ENCODE data around the gene DAP. TPM values are rescaled to one million over a fixed set of nuclear protein-coding genes. Genes with fewer than 3 reads are reported as not detected.

Gene DAP
- total and polyA plus RNA-seq, 4 donors: 36.6 to 122 (median 101) TPM

GRCh38 chr5:10644192-10644591, 116.8 kb downstream of the DAP start:
- no peaks in the 10 kb centered on the region for H3K27me3 ChIP-seq (ENCODE audit: control insufficient read depth in 4 of 4, insufficient read depth in 4 of 4, low read length in 3 of 4)
- no peak for TF ChIP-seq YY1 (IDR thresholded peaks at IDR 0.05)
- TF ChIP-seq CTCF (IDR thresholded peaks at IDR 0.05; ENCODE audit: low read depth, low read length, missing input control): no peak
- TF ChIP-seq SP1 (IDR thresholded peaks at IDR 0.05): no peak
- no peak for TF ChIP-seq MAX (IDR thresholded peaks at IDR 0.05)
- no peak for TF ChIP-seq HNF4G (IDR thresholded peaks at IDR 0.05)
- TF ChIP-seq REST (IDR thresholded peaks at IDR 0.05): no peak
- TF ChIP-seq JUND (IDR thresholded peaks at IDR 0.05): no peak
- TF ChIP-seq HNF4A (conservative IDR thresholded peaks at IDR 0.05): no peak
- no peak for TF ChIP-seq EGR1 (IDR thresholded peaks at IDR 0.05; ENCODE audit: low read depth in 2 of 2)
- TF ChIP-seq ATF3 (IDR thresholded peaks at IDR 0.05): no peak
- TF ChIP-seq RXRA (IDR thresholded peaks at IDR 0.05): no peak
- no peak overlapping the region for H3K4me3 ChIP-seq (ENCODE audit: low read depth in 1 of 3, low read length in 3 of 3)
- no peak overlapping the region for H3K9ac ChIP-seq (ENCODE audit: low read depth in 1 of 2, low read length in 2 of 2)
- H3K9me3 ChIP-seq (ENCODE audit: control insufficient read depth in 4 of 4, low read length in 3 of 4): peaks cover 0 to 3% (median 0%) of the 10 kb centered on the region in 4 donors
- no peak overlapping the region for H3K27ac ChIP-seq (ENCODE audit: low read depth in 1 of 2, low read length in 2 of 2)
- WGBS: 77% methylated on average over 9 of the region's 9 CpGs
- no peak for DNase-seq (ENCODE audit: low spot score)
- no peaks in the 10 kb centered on the region for H3K36me3 ChIP-seq (ENCODE audit: control insufficient read depth in 4 of 4, insufficient read depth in 3 of 4, low read depth in 1 of 4, low read length in 3 of 4)
- peaks cover 0 to under 1% (median 0%) of the 10 kb centered on the region in 4 donors for H3K4me1 ChIP-seq (ENCODE audit: control insufficient read depth in 4 of 4, insufficient read depth in 4 of 4, low read length in 3 of 4)

GRCh38 chr5:10642367-10642766, 118.7 kb downstream of the DAP start:
- Histone ChIP-seq H3K9ac (ENCODE audit: low read depth in 1 of 2, low read length in 2 of 2) (no peak overlapping the region), H3K36me3 (ENCODE audit: control insufficient read depth in 4 of 4, insufficient read depth in 3 of 4, low read depth in 1 of 4, low read length in 3 of 4) (no peaks in the 10 kb centered on the region), H3K27me3 (ENCODE audit: control insufficient read depth in 4 of 4, insufficient read depth in 4 of 4, low read length in 3 of 4) (no peaks in the 10 kb centered on the region), H3K4me1 (ENCODE audit: control insufficient read depth in 4 of 4, insufficient read depth in 4 of 4, low read length in 3 of 4) (no peaks in the 10 kb centered on the region), H3K4me3 (ENCODE audit: low read depth in 1 of 3, low read length in 3 of 3) (no peak overlapping the region), H3K9me3 (ENCODE audit: control insufficient read depth in 4 of 4, low read length in 3 of 4) (peaks cover 0 to 3% (median 0%) of the 10 kb centered on the region in 4 donors), H3K27ac (ENCODE audit: low read depth in 1 of 2, low read length in 2 of 2) (no peak overlapping the region)
- WGBS: 78% methylated on average over 7 of the region's 7 CpGs
- no peak for DNase-seq (ENCODE audit: low spot score)
- TF ChIP-seq TAF1 (conservative IDR thresholded peaks at IDR 0.05): no peak
- no peak for TF ChIP-seq GABPA (IDR thresholded peaks at IDR 0.05 in 1 of 2, conservative IDR thresholded peaks at IDR 0.05 in 1 of 2)
- no peak for TF ChIP-seq MAX (IDR thresholded peaks at IDR 0.05)
- TF ChIP-seq EGR1 (IDR thresholded peaks at IDR 0.05; ENCODE audit: low read depth in 2 of 2): no peak
- no peak for TF ChIP-seq RXRA (IDR thresholded peaks at IDR 0.05)
